Measurements from ENCODE around the gene TSPAN2. TPM values are rescaled to one million over a fixed set of nuclear protein-coding genes. Genes with fewer than 3 reads are reported as not detected.

The TSPAN2 gene
- total RNA-seq, 2 donors from 2014 or later: 11.1 to 17.4 TPM

- Histone ChIP-seq H3K36me3 (no peaks in the 10 kb centered on the region), H3K27ac (peak overlapping the region; percentile 64 to 67), H3K4me3 (peak overlapping the region; percentile 4 to 40), H3K4me1 (peaks cover 0 to 17% of the 10 kb centered on the region in 2 donors), H3K9me3 (no peaks in the 10 kb centered on the region), H3K27me3 (no peaks in the 10 kb centered on the region)
- TF ChIP-seq, protein P1, sequence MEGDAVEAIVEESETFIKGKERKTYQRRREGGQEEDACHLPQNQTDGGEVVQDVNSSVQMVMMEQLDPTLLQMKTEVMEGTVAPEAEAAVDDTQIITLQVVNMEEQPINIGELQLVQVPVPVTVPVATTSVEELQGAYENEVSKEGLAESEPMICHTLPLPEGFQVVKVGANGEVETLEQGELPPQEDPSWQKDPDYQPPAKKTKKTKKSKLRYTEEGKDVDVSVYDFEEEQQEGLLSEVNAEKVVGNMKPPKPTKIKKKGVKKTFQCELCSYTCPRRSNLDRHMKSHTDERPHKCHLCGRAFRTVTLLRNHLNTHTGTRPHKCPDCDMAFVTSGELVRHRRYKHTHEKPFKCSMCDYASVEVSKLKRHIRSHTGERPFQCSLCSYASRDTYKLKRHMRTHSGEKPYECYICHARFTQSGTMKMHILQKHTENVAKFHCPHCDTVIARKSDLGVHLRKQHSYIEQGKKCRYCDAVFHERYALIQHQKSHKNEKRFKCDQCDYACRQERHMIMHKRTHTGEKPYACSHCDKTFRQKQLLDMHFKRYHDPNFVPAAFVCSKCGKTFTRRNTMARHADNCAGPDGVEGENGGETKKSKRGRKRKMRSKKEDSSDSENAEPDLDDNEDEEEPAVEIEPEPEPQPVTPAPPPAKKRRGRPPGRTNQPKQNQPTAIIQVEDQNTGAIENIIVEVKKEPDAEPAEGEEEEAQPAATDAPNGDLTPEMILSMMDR (IDR thresholded peaks at IDR 0.05): no peak
- no peak for DNase-seq (ENCODE audit: low spot score)
Observed at GRCh38 chr1:115098979-115099692, 9.8 kb upstream of the TSPAN2 start.

- H3K36me3 ChIP-seq: no peaks in the 10 kb centered on the region
- DNase-seq (ENCODE audit: low spot score): no peak
- peaks cover 0 to 22% of the 10 kb centered on the region in 2 donors for H3K4me1 ChIP-seq
- H3K4me3 ChIP-seq: no peak overlapping the region
- H3K9me3 ChIP-seq: no peaks in the 10 kb centered on the region
- H3K27ac ChIP-seq: no peak overlapping the region
- no peaks in the 10 kb centered on the region for H3K27me3 ChIP-seq
- TF ChIP-seq, protein P1 (IDR thresholded peaks at IDR 0.05): no peak
Observed at GRCh38 chr1:115092175-115092574, 2.9 kb upstream of the TSPAN2 start.

- no peak overlapping the region for H3K27ac ChIP-seq
- no peak for DNase-seq (ENCODE audit: low spot score)
- H3K27me3 ChIP-seq: no peaks in the 10 kb centered on the region
Observed at GRCh38 chr1:115091572-115091971, 2.3 kb upstream of the TSPAN2 start.

GRCh38 chr1:115090956-115091355, 1.7 kb upstream of the TSPAN2 start:
- no peaks in the 10 kb centered on the region for H3K27me3 ChIP-seq
- no peak overlapping the region for H3K4me3 ChIP-seq
- no peak for DNase-seq (ENCODE audit: low spot score)
- no peaks in the 10 kb centered on the region for H3K36me3 ChIP-seq
- H3K9me3 ChIP-seq: no peaks in the 10 kb centered on the region
- TF ChIP-seq, protein P1 (IDR thresholded peaks at IDR 0.05): no peak
- peaks cover 0 to 26% of the 10 kb centered on the region in 2 donors for H3K4me1 ChIP-seq
- peak overlapping the region; percentile 82 to 94 for H3K27ac ChIP-seq

More at GRCh38 chr1:115091572-115091971, 2.3 kb upstream of the TSPAN2 start:
- TF ChIP-seq, protein P1 (IDR thresholded peaks at IDR 0.05): no peak
- Histone ChIP-seq H3K36me3 (no peaks in the 10 kb centered on the region), H3K4me1 (peaks cover 0 to 22% of the 10 kb centered on the region in 2 donors), H3K4me3 (no peak overlapping the region), H3K9me3 (no peaks in the 10 kb centered on the region)

DNA sequence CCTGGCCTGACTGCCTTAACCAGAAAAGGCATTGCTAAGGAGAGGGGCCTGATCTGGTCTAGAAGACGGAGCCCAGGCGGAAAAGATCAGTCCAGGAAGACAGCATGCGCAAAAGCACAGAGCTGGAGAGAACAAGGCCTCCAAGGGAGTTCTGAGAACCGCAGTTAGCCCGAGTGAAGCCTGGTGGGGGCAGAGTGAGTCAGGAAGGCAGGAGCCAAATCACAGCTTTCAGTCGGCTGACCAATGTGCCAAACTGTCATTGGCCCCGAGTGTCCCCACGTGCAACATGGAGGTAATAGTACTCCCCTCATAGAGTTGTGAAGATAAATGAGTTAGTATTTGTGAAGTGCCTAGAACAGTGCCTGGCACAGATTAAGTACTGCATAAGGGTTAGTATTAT, 1.2 kb upstream of the TSPAN2 start:
- H3K27ac ChIP-seq: peak overlapping the region; percentile 82 to 94
- peak overlapping the region in 1 of 2 donors; percentile 61 for H3K4me3 ChIP-seq
- H3K36me3 ChIP-seq: no peaks in the 10 kb centered on the region
- no peaks in the 10 kb centered on the region for H3K27me3 ChIP-seq
- TF ChIP-seq, protein P1 (IDR thresholded peaks at IDR 0.05): no peak
- peaks cover 0 to 30% of the 10 kb centered on the region in 2 donors for H3K4me1 ChIP-seq
- no peaks in the 10 kb centered on the region for H3K9me3 ChIP-seq
- DNase-seq (ENCODE audit: low spot score): peak; percentile 65

DNA sequence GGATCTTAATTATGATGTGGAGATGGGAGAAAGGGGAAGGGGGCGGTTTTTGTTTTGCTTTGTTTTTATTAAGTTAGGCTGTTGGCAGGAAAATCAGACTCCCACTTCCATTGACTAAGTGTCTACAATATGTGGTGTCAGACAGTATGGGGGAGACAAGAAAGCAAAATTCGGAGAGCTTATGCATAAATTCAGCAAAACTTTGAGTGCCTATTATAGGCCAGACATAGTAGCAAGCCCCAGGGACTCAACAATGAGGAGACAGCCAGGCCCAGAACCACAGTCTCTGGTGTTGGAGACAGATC, 835 bp upstream of the TSPAN2 start:
- Histone ChIP-seq H3K27me3 (no peaks in the 10 kb centered on the region), H3K4me1 (peaks cover 0 to 34% of the 10 kb centered on the region in 2 donors), H3K27ac (peak overlapping the region; percentile 82 to 94), H3K36me3 (no peaks in the 10 kb centered on the region), H3K9me3 (no peaks in the 10 kb centered on the region), H3K4me3 (peak overlapping the region; percentile 61 to 79)
- DNase-seq (ENCODE audit: low spot score): no peak
- TF ChIP-seq, protein P1 (IDR thresholded peaks at IDR 0.05): no peak
